GM19452 (cell line): Measurements from ENCODE around the gene SLC12A7.
A peak's percentile ranks its signal among the peaks of the same experiment; 100 is the strongest.
"Not testable (repeated sequence)": the region's sequence is repeated elsewhere in the genome, so short reads cannot be mapped to it uniquely, and the experiment has no call there.

Experiments
- ATAC-seq: cut with Tn5 transposase; IDR thresholded peaks from one replicate; pipeline ENCODE4 v1.9.1; 2021; ENCODE audit not compliant: unreplicated experiment

SLC12A7 gene

DNA sequence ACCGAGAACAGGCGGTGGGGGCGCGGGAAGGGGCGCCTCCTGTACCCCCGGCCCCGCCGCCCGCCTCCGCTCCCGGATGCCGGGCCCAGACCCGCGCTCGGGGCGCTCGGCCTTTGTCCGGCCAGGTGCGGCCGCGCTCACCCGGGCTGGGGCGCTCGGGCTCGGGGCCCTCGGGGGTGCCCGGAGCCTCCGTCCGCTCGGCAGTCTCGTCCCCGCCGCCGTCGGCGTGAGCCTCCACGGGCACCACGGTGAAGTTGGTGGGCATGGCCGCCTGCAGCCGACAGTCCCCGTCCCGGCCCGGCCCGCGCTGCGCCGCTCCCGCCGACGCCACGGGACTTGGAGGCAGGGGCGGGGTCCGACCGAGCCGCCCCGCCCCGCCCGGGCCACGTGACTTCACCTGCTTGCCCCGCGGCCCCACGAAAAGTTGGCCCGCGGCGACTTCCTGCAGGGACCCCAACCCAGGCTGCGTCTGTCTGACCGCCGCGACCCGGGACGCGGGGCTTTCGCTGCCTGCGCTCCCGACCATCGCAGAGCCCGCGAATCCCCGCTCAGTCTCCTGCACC lies at the start of gene SLC12A7:
Gene SLC12A7, minus strand, starts transcription at position 337 of the 563 bp plus-strand sequence. Its CDS starts 72 bp downstream, at position 265.
- ATAC-seq, result peak; percentile 64

- no peak for ATAC-seq
Measured at GRCh38 chr5:1161108-1161832, 49.4 kb upstream of the SLC12A7 start.

GRCh38 chr5:1159774-1160406 lies 48.0 kb upstream of the SLC12A7 start:
- no peak for ATAC-seq

GRCh38 chr5:1159341-1159675 lies 47.4 kb upstream of the SLC12A7 start:
- no peak for ATAC-seq

- no peak for ATAC-seq
Measured at GRCh38 chr5:1158647-1159340, 46.9 kb upstream of the SLC12A7 start.

GRCh38 chr5:1157461-1157986 lies 45.7 kb upstream of the SLC12A7 start:
- not testable (repeated sequence) for ATAC-seq

DNA sequence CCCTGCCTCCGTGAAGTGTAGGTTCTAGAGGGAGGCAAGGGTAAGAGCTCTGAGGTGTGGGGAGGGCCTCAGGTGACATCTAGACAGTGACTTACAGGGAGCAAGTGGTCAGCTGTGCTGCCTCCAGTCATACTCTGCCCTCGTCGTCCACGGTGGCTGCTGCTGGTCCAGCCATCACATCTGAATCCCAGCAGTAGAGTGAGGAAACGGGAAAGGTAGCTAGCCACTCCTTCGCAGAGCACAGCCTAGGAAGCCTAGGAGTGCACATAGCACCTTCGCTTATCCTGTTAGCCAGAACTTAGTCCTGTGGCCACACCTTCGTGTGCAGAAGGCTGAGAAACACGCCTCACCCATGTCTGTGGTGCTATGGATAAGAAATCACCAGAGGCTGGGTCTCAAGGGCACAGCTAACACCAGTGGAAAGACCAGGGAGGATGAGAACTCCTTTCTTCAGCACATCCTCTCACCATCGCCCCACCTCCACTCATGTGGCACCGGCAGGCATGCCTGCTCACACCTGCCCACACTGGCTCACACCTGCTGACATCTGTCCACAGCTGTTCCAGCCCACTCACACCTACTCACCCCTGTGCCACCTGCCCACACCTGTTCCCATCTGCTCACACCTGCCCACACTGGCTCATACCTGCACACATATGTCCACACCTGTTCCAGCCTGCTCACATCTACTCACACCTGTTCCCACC lies 45.0 kb upstream of the SLC12A7 start:
- ATAC-seq, result no peak

DNA sequence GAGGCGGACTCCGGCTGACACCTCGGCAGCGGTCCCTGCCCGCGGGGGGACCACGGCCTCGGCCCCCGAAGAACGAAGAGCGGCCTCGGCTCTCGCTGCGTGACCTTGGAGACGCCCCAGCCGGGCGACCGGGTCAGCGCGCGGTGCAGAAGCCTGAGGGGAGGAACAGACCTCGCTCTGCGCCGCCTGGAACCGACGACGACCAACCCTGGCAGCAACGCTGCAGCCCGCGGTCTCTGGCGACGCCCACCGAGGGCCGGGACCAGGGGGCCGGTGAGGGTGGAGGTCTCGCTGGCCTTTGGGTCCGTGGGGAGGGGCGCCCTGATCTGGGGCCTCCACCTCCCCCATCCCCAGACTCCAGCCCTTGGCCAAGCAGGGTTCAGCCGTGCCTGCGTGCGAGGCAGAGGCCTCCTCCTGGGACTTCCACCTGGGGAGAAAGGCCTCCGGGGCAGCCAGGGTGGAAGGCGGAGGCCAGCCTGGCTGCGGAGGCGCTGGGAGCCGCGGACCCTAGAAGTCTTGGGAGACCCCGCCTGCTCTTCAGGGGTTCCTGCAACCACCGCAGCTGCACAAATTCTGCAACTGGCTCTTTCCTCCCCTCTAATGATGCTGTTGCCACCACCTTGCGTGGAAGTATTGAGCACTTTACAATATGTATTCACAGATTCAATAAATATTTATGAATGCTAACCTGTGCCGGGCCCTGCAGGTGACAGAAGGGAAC lies 44.3 kb upstream of the SLC12A7 start:
- ATAC-seq, result no peak

DNA sequence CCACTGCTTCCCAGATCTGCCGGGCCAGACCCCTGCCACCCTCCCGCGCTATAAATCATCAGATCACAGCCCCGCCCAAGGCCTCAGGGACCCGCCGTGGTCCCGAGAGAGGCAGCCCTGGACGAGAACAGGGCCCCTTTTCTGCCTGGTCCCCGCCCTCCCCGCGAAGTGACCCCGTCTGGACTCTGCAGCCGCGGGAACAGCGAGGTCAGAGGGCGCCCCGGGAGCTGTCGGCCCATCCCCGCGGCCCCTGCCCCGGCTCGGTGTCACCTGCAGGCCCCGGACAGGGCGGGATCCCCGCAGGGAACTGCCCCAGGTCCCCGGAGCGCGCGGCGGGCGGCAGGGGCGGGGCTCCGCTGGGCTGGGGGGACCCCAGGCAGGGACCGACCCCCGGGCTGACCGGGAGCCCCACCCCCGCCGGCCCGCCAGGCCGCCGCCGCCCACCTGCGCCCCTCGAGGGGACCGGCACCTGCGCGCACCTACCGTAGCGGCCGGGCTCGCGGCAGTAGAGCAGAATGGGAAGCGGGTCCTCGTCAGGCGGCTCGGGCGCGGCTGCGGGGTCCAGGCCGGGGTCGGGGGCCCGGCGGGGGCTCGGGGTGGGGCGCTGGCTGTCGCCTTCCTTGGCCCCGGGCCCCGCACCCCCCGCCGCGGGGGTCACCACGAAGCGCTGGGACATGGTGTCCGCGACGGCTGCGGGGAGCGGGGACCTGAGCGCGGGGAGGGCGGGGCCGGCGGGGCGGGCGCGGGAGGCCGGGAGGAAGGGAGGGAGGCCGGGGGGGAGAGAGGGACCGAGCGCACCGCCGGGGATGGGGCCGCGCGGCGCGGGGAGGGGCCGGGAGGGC lies 43.5 kb upstream of the SLC12A7 start:
- no peak for ATAC-seq

DNA sequence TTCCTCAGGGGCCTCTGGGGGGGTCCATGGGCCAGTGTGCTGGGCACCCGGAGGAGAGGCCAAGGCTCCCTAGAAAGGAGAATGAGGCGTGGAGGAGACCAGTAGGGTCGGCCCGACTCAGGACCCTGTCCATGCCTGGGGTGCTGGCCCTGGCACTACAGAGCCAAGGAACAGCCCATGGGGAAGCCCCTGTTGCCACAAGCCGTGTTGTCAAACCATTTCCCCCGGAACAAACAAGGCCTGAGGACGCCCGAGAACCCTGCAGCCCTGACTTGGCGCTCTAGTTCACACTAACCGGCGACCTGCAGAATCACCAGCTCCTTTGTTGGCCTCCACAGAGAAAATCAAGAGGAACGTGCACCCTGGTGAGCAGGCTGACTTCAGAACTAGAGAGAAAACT lies 41.6 kb upstream of the SLC12A7 start:
- no peak for ATAC-seq

DNA sequence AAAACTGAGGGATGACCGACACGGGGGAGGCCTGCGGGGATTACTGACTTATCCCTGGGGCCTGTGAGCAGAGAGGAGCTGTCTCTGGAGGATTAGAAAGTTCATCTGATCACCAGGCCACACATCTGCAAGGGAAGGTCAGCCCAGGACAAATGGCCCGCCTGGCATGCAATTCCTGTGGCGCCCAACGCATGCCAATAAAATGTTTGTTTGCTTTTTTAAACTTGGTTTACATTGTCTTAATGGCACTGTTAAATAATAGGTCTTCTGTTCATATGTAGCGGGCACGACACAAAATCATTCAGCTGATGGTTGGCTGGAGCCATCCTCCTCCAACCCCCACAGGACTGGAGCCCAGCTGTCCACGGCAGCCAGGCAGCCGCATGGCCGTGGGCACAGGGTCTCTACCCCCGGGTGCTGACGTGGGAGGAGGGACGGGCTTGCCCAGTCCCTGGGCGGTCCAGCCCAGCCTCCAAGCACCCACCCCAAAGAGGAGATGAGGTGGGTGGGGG lies 41.0 kb upstream of the SLC12A7 start:
- ATAC-seq, result no peak

DNA sequence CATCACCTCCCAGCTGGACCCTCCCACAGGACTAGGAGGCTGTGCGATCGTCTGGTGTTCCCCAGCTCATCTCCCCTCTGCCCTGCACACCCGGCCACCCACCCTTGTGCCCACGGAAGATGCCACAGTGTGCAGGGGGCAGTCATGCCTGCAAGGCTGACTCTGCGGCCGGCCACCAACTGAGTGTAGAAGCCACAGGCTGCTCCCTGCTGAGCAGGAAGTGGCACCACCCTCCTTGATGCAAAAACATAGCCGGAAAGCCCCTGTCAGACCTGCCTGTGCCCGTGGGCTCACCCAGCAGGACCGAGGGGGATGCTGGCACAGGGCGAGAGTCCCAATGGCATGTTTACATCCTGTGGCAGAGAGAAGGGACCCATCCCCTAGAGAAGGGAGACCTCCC lies 40.3 kb upstream of the SLC12A7 start:
- ATAC-seq, result no peak

GRCh38 chr5:1151316-1151715 lies 39.5 kb upstream of the SLC12A7 start:
- no peak for ATAC-seq

- ATAC-seq, result no peak
Measured at GRCh38 chr5:1150866-1151265, 39.0 kb upstream of the SLC12A7 start.

- no peak for ATAC-seq
Measured at GRCh38 chr5:1144638-1145396, 33.0 kb upstream of the SLC12A7 start.

DNA sequence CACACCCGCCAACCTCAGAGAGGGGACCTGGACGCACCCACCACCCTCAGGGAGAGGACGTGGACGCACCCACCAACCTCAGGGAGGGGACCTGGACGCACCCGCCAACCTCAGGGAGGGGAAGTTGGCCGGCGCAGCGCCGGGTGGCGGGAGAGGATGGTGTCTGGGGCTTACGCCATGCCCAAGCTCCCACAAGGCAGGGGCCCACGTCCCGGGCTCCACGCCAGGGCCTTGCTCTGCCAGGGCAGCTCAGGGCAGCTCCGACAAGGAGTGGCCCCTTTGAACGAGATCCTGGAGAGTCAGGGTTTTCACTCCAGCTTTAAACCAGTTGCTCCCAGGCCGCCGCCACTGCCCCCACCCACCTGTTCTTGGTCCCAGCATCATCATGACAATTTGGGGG lies 32.2 kb upstream of the SLC12A7 start:
- no peak for ATAC-seq

GRCh38 chr5:1143670-1143951 lies 31.7 kb upstream of the SLC12A7 start:
- ATAC-seq, result no peak

DNA sequence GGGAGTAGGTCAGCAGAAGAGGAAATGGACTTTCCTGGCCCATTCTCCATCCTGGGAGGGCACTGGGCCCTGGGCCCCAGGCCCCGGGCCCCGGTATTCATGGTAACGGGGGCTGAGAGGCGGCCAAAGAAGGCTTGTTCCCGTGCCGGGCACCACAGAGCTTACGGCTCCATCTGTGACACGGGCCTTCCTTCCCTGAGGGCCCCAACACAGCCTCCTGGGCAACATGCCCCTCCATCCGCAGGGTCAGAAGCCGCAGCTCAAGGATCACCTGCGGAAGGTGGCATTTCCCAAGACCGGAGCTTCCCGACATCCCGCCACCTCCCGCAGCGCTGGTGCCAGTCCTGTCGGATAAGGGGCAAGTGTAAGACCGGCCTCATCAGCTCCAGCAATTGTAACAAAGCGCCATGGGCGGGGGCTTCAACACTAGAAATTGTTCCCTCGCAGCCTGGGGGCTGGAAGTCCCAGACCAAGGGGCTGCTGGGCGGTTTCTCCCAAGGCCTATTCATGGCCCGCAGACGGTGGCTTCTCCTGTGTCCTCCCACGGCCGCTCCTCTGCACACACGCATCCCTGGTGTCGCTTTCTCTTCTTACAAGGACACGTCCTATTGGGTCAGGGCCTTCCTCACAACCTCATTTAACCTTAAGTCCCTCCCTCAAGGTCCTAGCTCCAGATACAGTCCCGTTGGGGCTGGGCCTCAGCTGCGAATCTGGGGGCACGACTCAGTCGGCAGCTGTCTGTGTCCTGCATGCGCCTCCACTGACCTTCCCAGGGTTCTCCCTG lies 31.2 kb upstream of the SLC12A7 start:
- ATAC-seq, result no peak
